ENCODE results near the gene DPYSL4. TPM values are rescaled to one million over a fixed set of nuclear protein-coding genes. Genes with fewer than 3 reads are reported as not detected.

DPYSL4 gene
- total RNA-seq, 1 donor from 2014 or later = 6.1 TPM

GRCh38 chr10:132163826-132164515 is 22.8 kb upstream of the DPYSL4 start:
- no peak for DNase-seq

DNA sequence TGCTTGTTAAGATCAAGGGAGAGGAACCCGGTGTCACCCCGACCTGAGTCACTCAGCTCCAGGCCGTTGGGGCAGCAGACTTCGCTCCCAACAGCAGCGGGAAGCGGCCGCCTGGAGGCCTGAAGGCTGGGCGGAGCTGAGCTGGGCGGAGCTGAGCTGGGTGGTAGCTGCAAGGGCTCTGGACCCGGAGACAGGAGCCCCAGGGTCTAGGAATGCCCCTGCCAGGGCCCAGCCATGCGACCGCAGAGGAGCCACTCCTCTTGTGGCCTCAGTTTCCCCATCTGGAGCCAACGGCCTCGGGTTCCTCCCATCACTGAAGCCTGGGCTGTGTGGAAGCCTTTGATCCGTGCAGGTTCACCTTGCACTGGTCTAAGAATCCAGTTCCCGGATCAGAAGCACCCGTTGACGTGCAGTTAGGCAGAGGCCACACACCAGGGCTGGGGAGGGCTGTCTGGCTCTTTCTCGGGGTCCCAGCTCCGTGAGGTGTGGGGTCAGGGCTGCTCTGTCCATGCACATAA is 21.9 kb upstream of the DPYSL4 start:
- DNase-seq = no peak

- no peak for DNase-seq
Measured at GRCh38 chr10:132165416-132165980, 21.2 kb upstream of the DPYSL4 start.

DNA sequence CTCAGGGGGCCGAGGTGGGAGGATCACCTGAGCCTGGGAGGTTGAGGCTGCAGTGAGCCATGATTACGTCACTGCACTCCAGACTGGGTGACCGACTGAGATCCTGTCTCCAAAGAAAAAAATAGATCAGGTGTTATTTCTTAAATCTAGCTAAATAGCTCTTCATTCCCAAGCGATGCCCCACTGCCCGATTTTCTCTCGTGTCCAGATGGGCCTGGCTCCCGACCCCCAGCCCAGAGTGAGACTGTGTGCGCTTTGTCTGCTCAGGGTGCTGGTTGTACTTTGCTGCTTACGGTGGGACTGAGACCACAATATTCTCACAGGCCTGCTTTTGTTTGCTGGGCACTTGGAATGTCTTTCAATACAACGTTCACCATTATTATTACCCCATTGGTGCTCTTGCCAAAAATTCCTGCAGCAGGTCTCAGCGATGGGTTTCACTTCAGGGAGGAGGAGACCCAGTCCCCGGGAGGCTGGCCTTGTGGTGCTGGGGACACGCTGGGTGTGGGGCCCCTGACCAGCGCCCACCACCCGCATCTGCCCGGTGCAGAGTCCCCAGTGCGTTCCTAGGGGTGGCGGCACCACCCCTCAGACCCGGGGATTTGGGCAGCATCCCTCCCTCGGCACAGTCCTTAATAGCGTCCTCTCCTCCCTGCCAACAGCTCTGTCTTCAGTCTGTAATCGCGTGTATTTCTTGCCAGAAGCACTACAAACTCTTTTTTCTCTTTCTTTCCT is 20.4 kb upstream of the DPYSL4 start:
- DNase-seq = no peak

DNA sequence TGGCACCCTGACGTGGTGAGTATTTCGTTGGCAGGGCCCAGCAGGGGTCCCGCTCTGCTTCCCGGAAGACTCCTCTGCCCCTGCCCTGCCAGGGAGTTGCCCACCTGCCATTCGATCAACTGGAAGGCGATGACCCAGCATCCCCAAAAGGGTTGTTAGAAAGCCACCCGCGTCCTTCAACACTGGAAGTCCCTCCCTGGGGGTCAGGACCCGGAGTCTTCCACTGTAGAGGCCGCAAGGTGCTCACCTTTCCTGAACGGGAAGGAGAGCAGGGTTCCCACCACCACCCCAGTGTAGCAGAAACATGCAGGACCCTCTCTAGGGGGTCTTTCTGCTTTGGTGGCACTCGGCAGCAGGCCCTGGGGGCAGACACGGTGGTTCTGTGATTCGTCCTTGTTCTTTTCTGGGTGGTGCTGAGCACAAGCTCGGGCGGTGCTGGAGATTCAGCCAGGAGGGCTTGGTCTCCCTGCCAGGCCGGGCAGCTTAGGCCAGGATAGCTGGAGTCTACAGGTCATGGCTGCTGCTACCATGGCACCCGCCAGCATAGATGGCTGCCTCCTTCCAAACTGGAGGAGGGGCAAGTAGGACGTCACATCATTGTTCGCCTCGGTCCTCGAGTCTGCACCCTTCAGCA is 19.6 kb upstream of the DPYSL4 start:
- DNase-seq = no peak

GRCh38 chr10:132167976-132168375 is 18.8 kb upstream of the DPYSL4 start:
- no peak for DNase-seq

DNA sequence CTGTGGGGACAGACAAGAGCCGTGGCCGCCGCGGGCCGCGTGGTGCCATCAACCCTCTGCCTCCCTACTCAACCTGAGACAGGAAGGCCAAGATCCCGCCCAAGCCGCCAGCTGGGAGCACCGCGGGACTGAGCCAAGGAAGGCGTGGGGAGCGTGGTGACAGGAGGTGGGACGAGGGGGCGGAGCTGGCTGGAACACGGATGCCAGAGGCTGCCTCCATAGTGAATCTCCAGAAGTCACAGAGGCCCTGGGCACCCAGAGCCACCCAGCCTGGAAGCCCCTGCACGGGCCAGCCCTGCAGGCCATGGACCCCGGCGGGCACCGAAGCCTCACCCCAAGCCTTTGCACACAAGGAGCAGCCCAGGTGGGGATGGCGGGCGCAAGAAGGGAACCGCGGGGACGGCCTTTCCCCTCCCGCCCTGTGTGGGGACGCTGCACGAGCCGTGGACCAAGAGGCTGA is 18.1 kb upstream of the DPYSL4 start:
- DNase-seq = no peak

DNA sequence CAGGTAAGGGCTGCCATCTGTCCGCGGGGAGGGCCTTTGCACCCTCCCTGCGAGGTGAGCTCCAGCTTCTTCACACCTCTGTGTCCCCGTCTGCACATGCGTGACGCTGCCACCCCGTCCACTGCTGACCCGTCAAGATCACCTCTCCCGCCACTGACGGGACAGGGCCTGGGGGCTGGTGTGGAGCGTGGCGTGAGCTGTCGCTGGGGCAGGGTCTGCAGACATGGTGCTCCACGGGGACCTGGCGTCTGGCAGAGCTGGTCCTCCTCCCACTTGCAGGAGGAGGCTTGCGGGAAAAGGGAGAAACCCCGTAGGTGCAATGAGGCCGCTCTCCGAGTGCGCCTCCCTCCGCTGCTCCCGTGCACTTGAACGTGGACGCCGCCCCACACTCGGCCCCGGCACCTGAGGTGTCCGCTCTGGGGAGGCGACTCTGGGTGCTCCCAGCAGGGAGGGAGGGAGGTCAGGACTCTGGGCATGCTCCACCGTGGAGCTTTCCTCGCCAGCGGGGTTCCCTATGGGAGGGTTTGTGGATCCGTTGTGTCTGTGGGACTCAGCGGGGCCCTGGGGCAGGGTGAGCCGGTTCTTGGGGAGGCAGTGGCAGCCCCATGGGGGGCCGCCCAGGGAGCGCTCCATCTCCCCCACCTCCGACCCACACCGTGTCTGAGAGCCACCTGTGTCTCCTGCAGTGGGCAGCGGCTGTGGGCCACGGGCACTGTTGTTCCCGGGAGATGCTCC is 17.6 kb upstream of the DPYSL4 start:
- DNase-seq = no peak

GRCh38 chr10:132169766-132170560 is 16.8 kb upstream of the DPYSL4 start:
- no peak for DNase-seq

DNA sequence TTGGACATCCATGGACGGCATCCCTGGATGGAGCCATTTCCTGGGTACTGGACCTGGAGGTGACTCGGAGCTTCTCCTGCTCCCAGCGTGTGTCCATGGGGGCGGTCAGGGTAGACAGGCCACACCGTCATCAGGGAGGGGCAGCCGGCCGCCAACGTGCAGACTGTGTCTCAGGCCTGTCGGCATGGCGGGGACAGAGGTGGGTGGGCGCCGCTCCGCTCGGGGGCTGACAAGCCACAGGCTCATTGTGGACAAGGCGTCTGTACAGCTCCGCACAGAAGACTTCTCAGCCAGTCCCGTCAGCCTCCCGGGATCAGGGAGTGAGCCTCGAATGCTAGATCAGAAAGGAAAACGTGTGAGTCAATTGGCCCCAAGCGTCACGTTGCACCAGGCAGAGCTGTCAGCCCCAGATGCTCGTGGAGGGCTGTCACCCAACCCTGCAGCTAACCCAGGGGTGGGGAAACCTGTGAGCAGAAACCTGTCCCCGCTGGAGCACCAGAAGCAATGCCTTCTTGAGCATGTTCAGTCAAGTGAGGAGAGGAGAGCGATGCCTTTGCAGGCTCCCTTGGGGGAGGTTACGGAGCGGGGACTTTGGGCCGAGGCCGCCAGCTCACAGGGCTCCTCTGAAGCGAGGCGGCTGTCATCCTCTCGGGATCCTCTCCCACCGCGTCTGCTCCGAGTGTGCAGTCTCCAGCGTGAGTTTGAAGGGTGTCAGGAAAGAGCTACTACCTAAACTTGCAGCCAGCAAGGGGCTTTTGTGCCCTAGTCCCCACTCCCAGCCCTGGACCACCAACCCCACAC is 16.0 kb upstream of the DPYSL4 start:
- DNase-seq = no peak

DNA sequence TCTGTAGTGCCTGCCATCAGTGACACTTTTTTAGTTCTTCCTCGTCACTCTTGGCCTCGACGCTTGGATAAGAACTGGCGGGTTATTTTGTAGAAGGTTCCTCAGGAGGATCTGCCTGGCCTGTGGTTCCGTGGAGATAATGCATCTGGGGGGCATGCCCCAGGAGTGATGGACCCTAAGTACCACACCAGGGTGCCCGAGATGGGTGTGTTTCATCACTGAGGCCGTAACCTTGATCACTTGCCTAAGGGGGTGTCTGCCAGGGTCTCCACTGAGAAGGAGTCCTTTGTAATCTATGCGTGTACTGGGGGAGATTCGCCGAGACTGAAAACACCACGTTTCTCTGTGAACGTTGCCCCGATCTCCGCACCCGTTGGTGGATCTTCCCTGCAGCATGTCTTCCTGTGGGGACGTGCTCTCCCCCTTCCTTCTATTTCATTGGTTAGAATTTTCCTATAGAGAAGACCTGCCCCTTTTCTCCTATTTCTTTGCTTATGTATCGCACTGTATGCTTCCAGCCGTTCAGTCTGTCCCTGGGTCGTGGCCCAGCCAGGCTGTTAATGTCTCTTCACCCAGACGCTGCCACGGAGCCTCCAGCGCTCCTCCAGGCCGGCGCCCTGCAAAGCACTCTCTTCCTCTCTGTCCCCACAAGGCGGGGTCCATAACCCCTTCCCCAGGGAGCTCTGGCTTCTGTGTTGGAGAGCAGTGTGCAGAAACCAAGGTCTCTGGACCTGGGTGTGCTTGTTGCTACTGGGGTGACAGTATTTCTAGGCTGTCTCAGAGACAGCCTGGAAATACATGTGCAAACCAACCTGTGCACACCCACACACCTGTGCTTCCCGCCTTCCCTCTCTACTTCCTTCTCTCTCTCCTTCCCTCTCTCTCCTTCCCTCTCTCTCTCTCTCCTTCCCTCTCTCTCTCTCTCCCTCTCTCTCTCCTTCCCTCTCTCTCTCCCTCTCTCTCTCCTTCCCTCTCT is 14.4 kb upstream of the DPYSL4 start:
- no peak for DNase-seq

DNA sequence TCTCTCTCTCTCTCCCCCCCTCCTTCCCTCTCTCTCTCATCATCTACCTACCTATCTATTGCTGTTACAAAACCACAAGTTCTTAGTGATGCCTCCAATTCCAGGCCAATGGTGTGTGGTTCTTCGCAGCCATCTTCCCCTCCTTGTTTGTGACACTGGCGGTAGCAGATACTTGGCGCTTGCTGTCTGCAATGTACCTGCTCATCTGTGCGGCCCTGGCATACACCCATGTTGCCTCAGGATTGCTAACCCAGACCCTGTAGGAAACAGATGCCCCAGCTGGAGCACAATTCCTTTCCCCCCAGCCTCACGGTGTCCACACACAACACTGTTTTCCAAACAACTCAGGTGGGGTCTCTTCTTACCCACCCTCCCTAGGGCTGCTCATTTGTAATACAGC is 13.6 kb upstream of the DPYSL4 start:
- DNase-seq = no peak

- no peak for DNase-seq
Measured at GRCh38 chr10:132174237-132174636, 12.5 kb upstream of the DPYSL4 start.

- DNase-seq = no peak
Measured at GRCh38 chr10:132175408-132175807, 11.3 kb upstream of the DPYSL4 start.

GRCh38 chr10:132175907-132176581 is 10.7 kb upstream of the DPYSL4 start:
- DNase-seq = peak; percentile 30

GRCh38 chr10:132176623-132177500 is 9.9 kb upstream of the DPYSL4 start:
- DNase-seq = no peak

- no peak for DNase-seq
Measured at GRCh38 chr10:132178046-132178445, 8.7 kb upstream of the DPYSL4 start.
